ENCODE results near the gene NPEPPS.

Gene NPEPPS

DNA sequence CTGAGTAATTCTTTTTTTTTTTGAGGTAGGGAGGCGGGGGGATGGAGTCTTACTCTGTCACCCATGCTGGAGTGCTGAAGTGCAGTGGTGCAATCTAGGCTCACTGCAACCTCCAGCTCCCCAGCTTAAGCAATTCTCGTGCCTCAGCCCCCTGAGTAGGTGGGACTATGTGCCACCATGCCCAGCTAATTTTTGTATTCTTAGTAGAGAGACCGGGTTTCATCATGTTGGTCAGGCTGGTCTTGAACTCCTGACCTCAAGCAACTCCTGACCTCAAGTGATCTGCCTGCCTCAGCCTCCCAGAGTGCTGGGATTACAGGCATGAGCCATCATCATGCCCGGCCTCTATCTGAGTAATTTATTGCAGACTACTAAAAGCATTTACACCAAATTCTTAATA lies 138.2 kb downstream of the NPEPPS start:
- DNase-seq = no peak

DNA sequence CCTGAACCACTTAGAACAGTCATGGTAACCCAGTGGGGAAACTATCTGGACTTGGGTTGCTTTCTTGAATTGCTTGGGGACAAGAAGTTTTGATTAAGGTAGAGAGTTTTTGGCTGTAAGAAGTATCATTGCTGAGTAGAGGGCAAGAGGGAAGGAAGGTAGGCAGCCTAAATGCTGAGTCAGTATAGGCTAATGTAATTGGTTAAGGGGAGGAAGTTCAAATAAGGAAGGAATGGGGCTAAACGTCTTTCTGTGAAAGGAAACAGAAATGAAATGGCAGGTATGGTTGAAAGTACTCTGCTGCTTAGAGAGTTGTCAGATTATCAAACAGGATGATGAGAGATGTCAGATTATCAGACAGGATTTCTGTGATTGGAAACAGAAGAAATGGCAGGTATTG lies 139.2 kb downstream of the NPEPPS start:
- no peak for DNase-seq
